PC-9 (cell line): ENCODE measurements around the gene ZSCAN31. TPM values are rescaled to one million over a fixed set of nuclear protein-coding genes. Genes with fewer than 3 reads are reported as not detected.

Source experiments
- BruUV-seq: library from RNA; stranded (reverse); fragments of 400-500 nt; replicated peaks from 2 replicates; lab custom pipeline; 2021; lab: Mats Ljungman, UMichigan
- CTCF ChIA-PET: fragments of 300-600 bp; sonication (Branson Sonifier 250); formaldehyde crosslinking; loops from one replicate; lab custom pipeline; 2022; ENCODE audit warnings: antibody characterized with exemption; lab: Charles Lee
- POLR2A ChIA-PET: fragments of 300-600 bp; sonication (Branson Sonifier 250); formaldehyde crosslinking; loops from one replicate; lab custom pipeline; 2022; ENCODE audit warnings: antibody characterized with exemption; ENCODE audit not compliant: unreplicated experiment; lab: Charles Lee
- DNase-seq, 2 experiments: peaks; one replicate each; pipeline versions ENCODE4 v3.0.0 to v3.0.0-alpha.2; 2015 to 2022; ENCODE audit warnings: mixed read lengths in 1 of 2
- H2AFZ ChIP-seq: fragments of 200-600 bp; sonication (generic); 2 replicates; pipeline ENCODE4 v1.8.1; 2017; ENCODE audit warnings: antibody characterized with exemption
- H3F3A ChIP-seq: fragments of 200-600 bp; sonication (generic); 2 replicates; pipeline ENCODE4 v1.8.1; 2017; ENCODE audit warnings: antibody characterized with exemption, mild to moderate bottlenecking, low read depth; ENCODE audit not compliant: insufficient read depth
- H3K27ac ChIP-seq: fragments of 200-600 bp; sonication (generic); 2 replicates; pipeline ENCODE4 v1.6.1; 2016; ENCODE audit warnings: mixed run types
- H3K27me3 ChIP-seq: fragments of 200-600 bp; sonication (generic); 2 replicates; pipeline ENCODE4 v1.6.1; 2016; ENCODE audit warnings: low read depth, mixed run types; ENCODE audit not compliant: insufficient read depth
- H3K36me3 ChIP-seq: fragments of 200-600 bp; sonication (generic); 2 replicates; pipeline ENCODE4 v1.6.1; 2016; ENCODE audit warnings: low read depth, mixed run types
- H3K4me1 ChIP-seq: fragments of 200-600 bp; sonication (generic); replicated peaks from 2 replicates; pipeline ENCODE4 v1.6.1; 2016; ENCODE audit warnings: mixed run types; ENCODE audit not compliant: insufficient read depth
- H3K4me2 ChIP-seq: fragments of 200-600 bp; sonication (generic); 2 replicates; pipeline ENCODE4 v1.6.1; 2017; ENCODE audit warnings: mixed run types
- H3K4me3 ChIP-seq: fragments of 200-600 bp; sonication (generic); 2 replicates; pipeline ENCODE4 v1.6.1; 2016; ENCODE audit warnings: mixed run types
- H3K79me2 ChIP-seq: fragments of 200-600 bp; sonication (generic); 2 replicates; pipeline ENCODE4 v1.6.1; 2017; ENCODE audit warnings: low read depth, mixed run types
- H3K9me2 ChIP-seq: fragments of 200-600 bp; sonication (generic); 2 replicates; pipeline ENCODE4 v1.8.1; 2017; ENCODE audit warnings: mild to moderate bottlenecking; ENCODE audit not compliant: insufficient read depth
- H3K9me3 ChIP-seq: fragments of 200-600 bp; sonication (generic); 2 replicates; pipeline ENCODE4 v1.8.1; 2016; ENCODE audit warnings: low read depth; ENCODE audit not compliant: insufficient read depth
- H4K20me1 ChIP-seq: fragments of 200-600 bp; sonication (generic); 2 replicates; pipeline ENCODE4 v1.8.1; 2017; ENCODE audit not compliant: insufficient read depth
- EZH2 ChIP-seq: fragments of 200-600 bp; sonication (generic); IDR thresholded peaks from 2 replicates; pipeline ENCODE4 v1.8.0; 2017; ENCODE audit warnings: antibody characterized with exemption, low read depth
- intact Hi-C: fragments of 100-400 bp; cut with micrococcal nuclease; formaldehyde crosslinking; loops from one replicate; pipeline ENCODE4 v1.10.0; 2022; ENCODE audit not compliant: unreplicated experiment
- total RNA-seq: library from RNA; stranded (reverse); gene quantifications from 2 replicates; pipeline ENCODE4 v1.2.3, GENCODE V29; 2021
- TF ChIP-seq, protein P1 (sequence below): fragments of 200-600 bp; sonication (generic); conservative IDR thresholded peaks from 2 replicates; pipeline ENCODE4 v1.6.1; 2017; ENCODE audit warnings: mixed run types, antibody characterized with exemption, mild to moderate bottlenecking, moderate library complexity

The ZSCAN31 gene
- total RNA-seq, 1 experiment from 2014 or later, result 88.8 TPM

GRCh38 chr6:28377879-28378278, 41.9 kb upstream of the ZSCAN31 start:
- Histone ChIP-seq H4K20me1 (no peaks in the 10 kb centered on the region), H3K4me1 (peaks cover 6% of the 10 kb centered on the region; the same call in 1 of the 2 replicates), H3K9me3 (peaks cover 3% of the 10 kb centered on the region; the same call in 1 of the 2 replicates), H3K36me3 (peaks cover 23% of the 10 kb centered on the region; the same call in 1 of the 2 replicates), H3K27ac (no peak overlapping the region), H3K79me2 (no peaks in the 10 kb centered on the region), H3K4me2 (no peak overlapping the region), H3K27me3 (no peaks in the 10 kb centered on the region), H3K4me3 (no peak overlapping the region), H2AFZ (no peak overlapping the region), H3F3A (0 out of 2 replicates have a peak, but pooled peaks cover 5% of the 10 kb centered on the region), H3K9me2 (no peaks in the 10 kb centered on the region)
- intact Hi-C loops, result no loop called here
- BruUV-seq, result no TSS peak
- no peak for DNase-seq
- POLR2A ChIA-PET, result no interaction called here
- CTCF ChIA-PET, result no interaction called here
- no peak for TF ChIP-seq EZH2
- TF ChIP-seq, protein P1, sequence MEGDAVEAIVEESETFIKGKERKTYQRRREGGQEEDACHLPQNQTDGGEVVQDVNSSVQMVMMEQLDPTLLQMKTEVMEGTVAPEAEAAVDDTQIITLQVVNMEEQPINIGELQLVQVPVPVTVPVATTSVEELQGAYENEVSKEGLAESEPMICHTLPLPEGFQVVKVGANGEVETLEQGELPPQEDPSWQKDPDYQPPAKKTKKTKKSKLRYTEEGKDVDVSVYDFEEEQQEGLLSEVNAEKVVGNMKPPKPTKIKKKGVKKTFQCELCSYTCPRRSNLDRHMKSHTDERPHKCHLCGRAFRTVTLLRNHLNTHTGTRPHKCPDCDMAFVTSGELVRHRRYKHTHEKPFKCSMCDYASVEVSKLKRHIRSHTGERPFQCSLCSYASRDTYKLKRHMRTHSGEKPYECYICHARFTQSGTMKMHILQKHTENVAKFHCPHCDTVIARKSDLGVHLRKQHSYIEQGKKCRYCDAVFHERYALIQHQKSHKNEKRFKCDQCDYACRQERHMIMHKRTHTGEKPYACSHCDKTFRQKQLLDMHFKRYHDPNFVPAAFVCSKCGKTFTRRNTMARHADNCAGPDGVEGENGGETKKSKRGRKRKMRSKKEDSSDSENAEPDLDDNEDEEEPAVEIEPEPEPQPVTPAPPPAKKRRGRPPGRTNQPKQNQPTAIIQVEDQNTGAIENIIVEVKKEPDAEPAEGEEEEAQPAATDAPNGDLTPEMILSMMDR, result no peak

DNA sequence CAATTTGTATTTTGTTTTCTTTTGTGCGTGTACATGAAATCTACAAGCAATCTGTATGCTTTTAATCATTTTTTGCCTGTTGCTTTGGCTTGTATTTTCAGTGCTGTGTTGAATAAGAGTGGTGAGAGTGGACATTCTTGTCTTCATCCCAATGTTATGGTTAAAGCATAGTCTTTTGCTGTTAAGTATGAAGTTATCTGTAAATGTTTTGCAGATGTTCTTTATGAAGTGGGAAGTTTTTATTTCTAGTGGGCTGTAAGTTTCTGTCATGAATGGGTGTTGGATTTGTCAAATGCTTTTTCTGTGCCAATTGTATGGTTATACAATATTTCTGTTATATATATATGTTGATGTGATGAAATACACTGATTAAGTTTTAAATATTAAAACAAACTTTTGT, 38.0 kb upstream of the ZSCAN31 start:
- Histone ChIP-seq H3K9me3 (no peaks in the 10 kb centered on the region; the same call in 1 of the 2 replicates), H3K79me2 (no peaks in the 10 kb centered on the region), H3K36me3 (no peaks in the 10 kb centered on the region), H3K4me3 (no peak overlapping the region), H3F3A (no peaks in the 10 kb centered on the region), H3K27me3 (no peaks in the 10 kb centered on the region), H3K4me2 (no peak overlapping the region), H4K20me1 (no peaks in the 10 kb centered on the region), H3K9me2 (no peaks in the 10 kb centered on the region), H3K27ac (no peak overlapping the region), H2AFZ (no peak overlapping the region), H3K4me1 (no peaks in the 10 kb centered on the region)
- intact Hi-C loops, result no loop called here
- BruUV-seq, result no TSS peak
- TF ChIP-seq EZH2, result no peak
- TF ChIP-seq, protein P1, result no peak
- POLR2A ChIA-PET, result no interaction called here
- CTCF ChIA-PET, result no interaction called here
- DNase-seq, result no peak

DNA sequence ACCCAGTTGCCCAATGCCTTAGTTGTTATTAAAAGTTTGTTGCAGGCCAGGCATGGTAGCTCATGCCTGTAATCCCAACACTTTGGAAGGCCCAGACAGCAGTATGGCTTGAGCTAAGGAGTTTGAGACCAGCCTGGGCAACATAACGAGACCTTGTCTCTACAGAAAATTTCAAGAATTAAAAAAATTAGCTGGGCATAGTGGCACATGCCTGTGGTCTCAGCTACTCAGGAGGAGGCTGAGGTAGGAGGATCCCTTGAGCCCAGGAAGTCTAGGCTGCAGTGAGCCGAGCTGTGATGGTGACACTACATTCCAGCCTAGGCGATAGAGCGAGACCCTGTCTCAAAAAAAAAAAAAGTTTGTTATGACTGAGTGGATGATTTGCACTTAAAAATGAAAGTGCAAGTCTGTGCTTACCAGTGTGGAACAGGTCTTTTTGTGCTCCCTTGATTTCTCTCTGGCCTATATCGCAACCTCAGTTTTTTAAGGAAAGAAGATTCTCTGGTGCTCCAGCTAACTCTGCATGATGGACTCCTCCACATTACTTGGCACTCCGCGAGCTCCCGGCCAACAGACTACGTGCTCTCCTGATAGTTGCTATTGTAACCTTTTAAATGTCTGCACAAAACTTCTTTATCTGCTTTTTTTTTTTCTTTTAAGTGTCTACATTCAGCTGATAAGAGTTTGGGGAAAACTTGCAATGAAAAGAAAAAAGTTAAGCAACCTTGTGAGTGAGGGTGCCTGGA, 35.9 kb upstream of the ZSCAN31 start:
- Histone ChIP-seq H3K4me1 (no peaks in the 10 kb centered on the region), H3K4me3 (no peak overlapping the region), H3K4me2 (no peak overlapping the region), H3K9me2 (no peaks in the 10 kb centered on the region), H3K27ac (no peak overlapping the region), H3K27me3 (no peaks in the 10 kb centered on the region), H3K9me3 (no peaks in the 10 kb centered on the region), H3F3A (no peaks in the 10 kb centered on the region), H3K36me3 (no peaks in the 10 kb centered on the region), H2AFZ (no peak overlapping the region), H4K20me1 (no peaks in the 10 kb centered on the region), H3K79me2 (no peaks in the 10 kb centered on the region)
- CTCF ChIA-PET, result no interaction called here
- TF ChIP-seq EZH2, result no peak
- TF ChIP-seq, protein P1, result no peak
- no TSS peak for BruUV-seq
- POLR2A ChIA-PET, result no interaction called here
- no peak for DNase-seq
- intact Hi-C loops, result no loop called here
